Fibroblast of lung (primary cell): ENCODE results near the gene CHDH.

Experiments
- CTCF ChIP-seq, 2 donors: IDR thresholded peaks in 1 of 2; conservative IDR thresholded peaks in 1 of 2; 1 replicate in 1 of 2; 2 replicates in 1 of 2; pipeline ENCODE4 v1.5.1; 2011 to 2012; ENCODE audit warnings: low read length in 2 of 2, control low read depth in 1 of 2, inconsistent platforms in 1 of 2, low read depth in 1 of 2, mild to moderate bottlenecking in 1 of 2
- EZH2 ChIP-seq: IDR thresholded peaks from 2 replicates; pipeline ENCODE4 v1.5.1; 2012; ENCODE audit warnings: low read length, control low read depth, mild to moderate bottlenecking; ENCODE audit errors: missing control alignments

DNA sequence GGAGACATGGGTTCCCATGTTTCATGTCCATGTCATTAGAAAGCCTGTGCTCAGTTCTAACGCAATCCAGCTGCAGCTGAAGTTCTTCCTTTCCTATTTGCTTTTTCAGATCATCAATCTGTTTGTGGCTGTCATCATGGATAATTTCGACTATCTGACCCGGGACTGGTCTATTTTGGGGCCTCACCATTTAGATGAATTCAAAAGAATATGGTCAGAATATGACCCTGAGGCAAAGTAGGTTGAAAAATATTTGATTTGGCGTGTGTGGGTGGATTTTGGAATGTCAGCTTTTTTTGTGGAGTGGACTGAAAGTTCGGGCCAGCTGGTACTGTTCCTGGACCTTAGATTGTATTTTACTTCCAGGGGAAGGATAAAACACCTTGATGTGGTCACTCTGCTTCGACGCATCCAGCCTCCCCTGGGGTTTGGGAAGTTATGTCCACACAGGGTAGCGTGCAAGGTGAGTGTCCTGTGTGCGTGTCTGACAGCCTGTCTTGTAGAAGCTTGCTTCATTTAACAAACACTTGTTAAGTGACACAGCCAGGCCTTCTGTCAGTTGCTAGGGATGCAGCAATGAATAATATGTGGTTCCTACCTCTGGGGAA is 69.6 kb downstream of the CHDH start:
- TF ChIP-seq CTCF (conservative IDR thresholded peaks at IDR 0.05 in 1 of 2, IDR thresholded peaks at IDR 0.05 in 1 of 2; ENCODE audit: low read depth in 1 of 2, low read length in 2 of 2), result no peak
- TF ChIP-seq EZH2, result no peak
